Frontal cortex (tissue), 4 donors: ENCODE data around the gene RAPGEF1. TPM values are rescaled to one million over a fixed set of nuclear protein-coding genes. Genes with fewer than 3 reads are reported as not detected.

Experiments used
- DNase-seq, 2 donors: peaks; one replicate each; pipeline ENCODE4 v3.0.0; 2012; ENCODE audit warnings: low spot score in 2 of 2
- FAIRE-seq: peaks from 2 replicates; lab custom pipeline; 2012; peaks lifted over from hg19 to GRCh38; lab: Jason Lieb, UNC
- total RNA-seq: library from RNA; depleted of rRNA; stranded (reverse); fragments of >200 nt; gene quantifications from one replicate; pipeline ENCODE4 v1.2.3, GENCODE V29; 2014
- donor health status: control.
- donor health status: control.
- donor health status: control.

RAPGEF1 gene
- total RNA-seq, 1 donor from 2014 or later, result 28.1 TPM

DNA sequence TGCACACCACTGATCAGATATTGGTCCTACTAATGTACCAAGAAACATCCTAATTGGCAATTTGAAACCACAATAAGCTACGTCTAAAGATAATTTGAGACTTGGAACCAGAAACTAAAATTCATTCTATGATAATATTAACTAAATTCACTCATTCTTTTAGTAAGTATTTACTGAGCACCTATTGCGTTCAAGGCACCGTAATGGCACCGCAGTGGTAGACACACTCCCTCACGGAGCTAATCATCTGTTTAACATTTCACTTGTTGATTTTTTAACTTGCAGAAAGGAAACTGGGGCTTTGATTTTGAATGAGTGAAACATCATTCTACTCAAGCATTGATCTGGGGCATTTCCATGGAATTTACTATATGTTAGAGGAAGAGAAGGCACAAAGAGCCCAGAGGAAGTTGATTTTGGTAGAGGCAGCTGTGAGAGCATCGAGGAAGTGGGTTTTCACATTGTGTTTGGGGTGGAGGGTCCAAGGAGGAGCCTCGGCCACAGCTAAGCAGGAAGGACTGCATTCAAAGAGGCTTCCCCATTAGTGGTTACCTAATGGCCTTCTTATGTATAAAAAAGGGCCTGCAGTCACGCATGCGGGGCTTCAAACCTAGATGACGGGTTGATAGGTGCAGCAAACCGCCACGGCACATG lies 7.1 kb downstream of the RAPGEF1 start:
- DNase-seq (no peak), FAIRE-seq (no peak)

DNA sequence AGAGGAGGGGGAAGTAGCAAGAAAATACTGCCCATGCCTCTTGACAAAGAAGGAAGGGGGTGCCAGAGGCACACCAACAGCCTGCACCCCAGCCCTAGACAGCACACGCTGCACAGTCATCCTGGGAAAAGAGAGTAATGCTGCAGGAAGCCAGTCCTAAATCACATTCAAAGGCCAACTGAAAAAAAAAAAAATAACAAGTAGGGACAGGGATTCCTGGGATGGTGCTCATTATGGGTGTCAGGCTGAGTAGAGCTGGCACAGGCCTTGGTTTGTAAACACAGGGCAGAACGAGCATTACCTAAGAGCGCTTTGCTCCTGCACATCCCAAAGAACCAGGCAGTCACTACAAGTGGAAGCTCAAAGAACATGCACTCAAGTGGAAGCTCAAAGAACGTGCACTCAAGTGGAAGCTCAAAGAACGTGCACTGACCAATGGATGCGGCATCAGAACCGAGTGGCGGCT lies 7.8 kb downstream of the RAPGEF1 start:
- DNase-seq (no peak), FAIRE-seq (no peak)

DNA sequence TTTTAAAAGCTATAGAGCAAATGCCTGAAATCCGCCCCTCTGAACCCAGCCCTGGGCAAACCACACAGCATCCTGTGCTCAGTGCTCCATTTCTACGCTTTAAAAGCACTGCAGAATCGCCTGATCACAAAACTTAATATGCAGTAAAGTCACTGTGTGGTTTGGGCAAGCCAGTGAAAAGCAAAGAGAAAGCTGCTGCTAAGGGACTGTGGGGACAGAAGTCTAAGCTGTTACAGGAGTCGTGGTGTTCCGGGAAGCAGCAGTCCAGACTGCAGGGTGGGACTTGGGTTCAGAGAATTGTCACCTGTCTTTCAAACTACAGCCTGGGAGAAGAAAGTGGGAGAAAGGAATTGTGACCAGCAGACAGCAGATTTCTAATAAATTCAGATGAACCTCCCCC lies 8.2 kb downstream of the RAPGEF1 start:
- DNase-seq (no peak), FAIRE-seq (no peak)

DNA sequence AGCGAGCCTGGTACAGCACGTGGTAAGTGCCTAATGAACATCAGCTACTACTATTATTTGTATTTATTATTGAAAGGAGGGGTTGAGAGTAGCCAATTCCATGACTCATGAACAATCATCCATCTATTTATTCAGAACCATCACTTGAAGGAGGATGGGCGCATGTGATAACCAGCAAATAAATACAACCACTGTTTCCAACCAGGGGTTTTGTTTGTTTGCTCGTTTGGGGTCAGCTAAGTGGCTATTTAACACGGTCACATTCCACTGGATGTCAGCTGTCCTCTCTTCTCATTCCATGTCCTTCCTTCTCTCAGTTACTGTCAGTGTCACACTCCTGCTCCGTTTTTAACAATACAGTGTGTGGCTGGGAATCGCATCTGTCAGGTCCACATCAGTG lies 8.6 kb downstream of the RAPGEF1 start:
- no peak for DNase-seq
- FAIRE-seq, result no peak

DNA sequence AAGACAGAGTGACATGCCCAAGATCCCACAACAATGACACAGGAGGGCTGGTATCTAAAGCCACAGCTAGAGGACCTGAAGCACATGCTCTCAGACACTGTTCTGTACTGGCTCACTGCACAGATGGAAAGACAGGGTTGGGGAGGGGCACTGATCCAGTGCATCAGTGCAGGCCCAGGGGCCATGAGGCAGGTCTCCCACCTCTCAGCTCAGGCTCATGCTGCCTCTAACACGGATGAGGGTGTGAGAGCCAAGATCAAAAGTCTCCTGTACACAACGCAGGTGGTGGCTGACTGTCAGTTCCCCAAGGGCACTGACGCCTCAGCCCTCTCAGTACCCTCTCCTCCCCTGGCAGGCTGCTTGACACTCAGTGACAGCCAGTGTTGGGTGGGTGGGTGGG lies 10.9 kb downstream of the RAPGEF1 start:
- no peak for FAIRE-seq
- DNase-seq, result no peak

DNA sequence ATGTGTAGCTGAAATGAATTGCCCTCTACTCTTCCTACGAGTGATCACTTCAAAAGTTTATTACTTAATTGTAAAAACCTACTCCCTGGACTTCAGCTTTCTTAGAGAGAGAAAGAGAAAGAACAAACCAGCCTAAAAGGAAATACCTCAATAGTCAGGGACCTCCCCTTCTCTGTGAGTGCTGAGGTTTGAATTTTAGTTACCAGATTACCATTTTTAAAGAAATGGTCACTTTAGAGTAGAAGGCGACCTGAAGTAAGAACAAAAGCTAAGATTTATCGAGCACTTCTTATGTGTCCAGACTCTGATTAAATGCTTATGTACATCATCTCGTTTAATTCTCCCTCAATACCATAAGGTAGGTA lies 11.3 kb downstream of the RAPGEF1 start:
- FAIRE-seq, result no peak

DNA sequence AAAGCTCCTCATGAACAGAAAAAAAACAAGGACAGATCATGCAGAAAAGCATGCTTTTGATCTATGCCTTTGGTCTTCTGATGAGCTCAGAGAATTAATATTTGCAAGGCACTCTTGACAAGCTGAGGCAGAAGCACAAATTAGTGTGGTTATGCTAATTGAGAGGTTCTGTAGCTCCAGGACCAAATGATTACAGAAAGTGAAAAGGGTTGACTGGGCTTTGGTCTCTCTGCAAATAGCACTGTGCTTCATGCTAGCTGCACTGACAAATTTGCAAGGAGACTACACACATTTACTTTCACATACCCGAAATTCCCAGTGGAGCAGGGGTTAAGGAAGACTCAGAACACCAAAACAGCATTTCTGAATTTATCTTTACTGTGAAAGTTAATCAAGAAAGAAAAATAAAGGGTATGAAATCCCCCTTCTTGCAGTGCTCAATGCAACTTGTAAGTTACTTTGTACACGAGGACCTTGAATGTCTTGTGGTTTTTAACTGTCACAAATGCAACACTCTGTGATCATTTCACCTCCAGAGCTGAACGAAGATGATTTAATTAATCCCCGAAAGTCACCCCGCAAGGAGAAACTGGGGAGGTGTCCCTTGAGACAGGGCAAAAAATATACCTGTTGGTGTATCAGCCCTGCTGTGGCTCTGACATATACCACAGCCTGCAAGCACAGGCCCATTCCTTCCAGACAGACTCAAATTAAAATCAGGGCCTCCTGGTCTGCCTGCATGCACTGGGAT lies 11.9 kb downstream of the RAPGEF1 start:
- no peak for FAIRE-seq
- no peak for DNase-seq

More for the DNA sequence above, 11.3 kb downstream of the RAPGEF1 start:
- no peak for DNase-seq

DNA sequence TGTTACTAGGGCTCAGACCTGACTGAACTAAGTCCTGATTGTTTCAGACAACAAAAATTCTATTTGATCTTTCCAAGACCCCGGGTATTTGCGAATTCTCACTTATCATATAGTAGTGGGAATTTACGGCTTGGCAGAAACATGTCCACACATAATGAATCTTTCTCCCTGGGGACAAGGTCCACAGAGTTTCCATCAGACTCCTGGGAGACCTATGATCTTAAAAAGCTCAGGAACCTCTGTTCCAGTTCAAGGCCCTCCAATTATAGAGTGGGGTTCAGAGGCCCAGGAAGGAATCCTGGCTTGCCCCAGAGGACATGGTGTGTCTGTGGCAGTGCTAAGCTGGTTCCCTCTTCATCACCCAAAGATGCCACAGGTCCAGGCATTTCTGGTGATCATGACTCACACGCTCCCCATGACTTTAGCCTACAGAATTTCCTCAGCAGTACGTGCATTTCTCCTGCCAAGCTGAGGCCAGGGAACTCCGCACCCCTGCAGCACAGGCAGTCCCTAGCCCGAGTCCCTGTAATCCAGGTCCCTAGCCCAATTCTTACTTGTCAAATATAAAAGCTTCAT lies 12.6 kb downstream of the RAPGEF1 start:
- FAIRE-seq (no peak), DNase-seq (no peak)

DNA sequence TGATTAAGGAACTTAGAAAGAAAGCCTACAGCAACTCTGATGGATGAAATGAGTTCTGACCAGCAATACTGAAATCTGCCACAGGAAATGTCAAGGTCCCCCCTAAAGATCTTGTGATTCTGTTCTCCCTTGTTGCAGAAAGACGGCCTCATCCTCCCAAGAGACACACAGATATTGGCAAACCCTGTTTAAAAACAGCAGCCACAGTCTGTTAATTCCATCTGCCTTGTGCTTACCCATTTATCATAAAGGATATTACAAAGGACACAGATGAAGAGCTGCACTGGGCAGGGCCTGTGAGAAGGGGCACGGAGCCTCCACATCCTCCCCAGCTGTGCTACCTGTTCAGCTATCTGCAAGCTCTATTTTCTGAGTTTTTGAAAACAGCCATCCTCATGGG lies 15.2 kb downstream of the RAPGEF1 start:
- DNase-seq (no peak), FAIRE-seq (no peak)

DNA sequence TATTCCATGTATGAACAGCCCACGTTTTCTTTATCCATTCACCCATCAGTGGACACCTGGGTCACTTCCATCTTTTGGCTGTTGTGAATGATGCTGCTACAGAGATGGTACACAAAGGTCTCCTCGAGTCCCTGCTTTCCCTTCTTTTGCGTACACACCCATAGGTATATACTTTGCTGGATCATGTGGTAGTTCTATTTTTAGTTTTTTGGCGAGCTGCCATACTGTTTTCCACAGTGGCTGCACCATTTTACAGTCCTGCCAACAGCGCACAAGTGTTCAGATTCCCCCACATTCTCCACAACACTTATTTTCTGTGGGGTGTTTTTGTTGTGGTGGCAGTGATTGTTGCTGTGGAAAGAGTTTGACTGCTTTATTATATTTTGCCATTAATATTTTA lies 16.2 kb downstream of the RAPGEF1 start:
- DNase-seq (no peak), FAIRE-seq (no peak)

DNA sequence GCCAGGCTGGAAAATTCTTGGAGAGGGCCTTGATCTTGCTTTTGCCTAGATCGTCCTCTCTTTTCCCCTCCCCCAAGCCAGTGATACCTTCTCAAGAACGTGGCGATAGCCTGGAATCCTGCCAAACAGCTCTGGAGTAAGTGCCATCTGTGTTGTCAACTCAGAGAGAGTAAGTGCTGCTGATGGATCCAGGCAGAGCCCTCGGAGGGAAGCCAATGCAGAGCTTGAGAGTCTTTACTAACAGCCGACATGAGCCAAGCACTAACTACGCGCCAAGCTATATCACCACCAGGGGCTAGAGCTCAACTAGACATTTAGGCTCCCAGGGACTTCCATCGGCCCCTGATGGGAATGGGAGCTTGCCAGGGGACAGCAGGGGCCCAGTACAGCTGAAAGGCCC lies 17.6 kb downstream of the RAPGEF1 start:
- FAIRE-seq (no peak), DNase-seq (no peak)

DNA sequence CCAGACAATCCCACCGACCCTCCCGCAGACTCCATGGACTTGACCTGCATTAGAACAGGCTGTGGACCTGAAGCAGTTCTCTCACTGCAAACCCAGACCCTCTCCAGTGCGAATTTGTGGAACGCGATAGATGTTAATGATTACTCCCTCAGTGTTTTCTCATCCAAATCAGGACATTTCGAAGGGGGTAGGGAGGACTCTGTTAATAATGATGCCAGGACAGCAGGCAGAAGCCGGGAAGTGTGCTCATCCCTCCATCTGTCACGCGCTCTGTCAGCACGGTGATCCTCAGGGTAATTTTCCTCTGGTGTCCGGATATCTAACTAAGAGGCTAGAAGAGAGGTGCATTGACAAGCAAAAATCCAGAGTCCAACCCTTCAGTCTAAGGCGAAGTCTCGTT lies 18.8 kb downstream of the RAPGEF1 start:
- FAIRE-seq, result no peak
- DNase-seq, result no peak

DNA sequence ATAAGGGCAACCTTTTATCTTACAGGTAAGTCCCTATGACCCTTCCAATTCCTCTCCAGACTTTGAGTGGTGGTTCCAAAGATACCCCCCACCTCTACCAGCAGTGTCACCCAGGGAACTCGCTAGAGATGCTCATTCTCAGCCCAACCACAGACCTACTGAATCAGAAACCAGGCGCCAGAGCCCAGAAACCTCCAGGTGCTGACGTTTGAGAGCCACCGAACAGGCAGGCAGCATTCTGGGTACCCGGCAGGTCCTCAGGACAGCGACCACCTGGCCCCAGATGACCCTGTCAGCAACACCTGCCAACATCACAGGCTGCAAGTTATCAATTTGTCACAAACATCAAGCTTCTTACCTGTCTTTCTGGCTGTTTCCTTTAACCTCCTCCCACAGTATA lies 19.5 kb downstream of the RAPGEF1 start:
- DNase-seq (no peak), FAIRE-seq (no peak)

DNA sequence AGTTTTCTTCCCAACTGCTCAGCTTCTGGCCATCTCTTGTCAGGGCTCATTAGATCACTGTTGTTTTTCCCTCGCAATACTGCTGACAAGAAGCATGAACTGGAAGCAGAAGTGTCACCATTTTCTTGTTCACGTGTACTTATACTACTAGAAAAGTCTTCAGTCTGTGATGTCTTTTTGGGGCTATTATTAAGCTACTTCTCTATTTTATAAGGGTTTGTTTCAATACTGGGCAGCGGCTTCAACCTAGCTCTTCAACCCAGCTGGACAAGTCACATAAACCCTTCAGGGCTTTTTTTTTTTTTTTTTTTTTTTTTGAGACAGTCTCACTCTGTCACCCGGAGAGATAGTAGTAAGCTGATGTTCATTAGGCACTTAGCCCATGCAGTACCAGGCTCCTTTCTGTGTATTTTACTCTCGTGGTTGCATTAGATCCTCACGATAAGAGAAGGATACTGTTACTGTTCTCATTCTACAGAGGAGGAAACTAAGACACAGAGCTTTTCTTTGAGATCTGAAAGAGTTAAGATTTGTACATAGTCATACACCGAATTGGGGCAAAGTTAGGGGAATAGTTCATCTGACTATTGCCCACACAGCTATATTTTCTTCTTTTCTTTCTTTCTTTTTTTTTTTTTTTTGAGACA lies 20.5 kb downstream of the RAPGEF1 start:
- DNase-seq, result no peak
- FAIRE-seq, result no peak

DNA sequence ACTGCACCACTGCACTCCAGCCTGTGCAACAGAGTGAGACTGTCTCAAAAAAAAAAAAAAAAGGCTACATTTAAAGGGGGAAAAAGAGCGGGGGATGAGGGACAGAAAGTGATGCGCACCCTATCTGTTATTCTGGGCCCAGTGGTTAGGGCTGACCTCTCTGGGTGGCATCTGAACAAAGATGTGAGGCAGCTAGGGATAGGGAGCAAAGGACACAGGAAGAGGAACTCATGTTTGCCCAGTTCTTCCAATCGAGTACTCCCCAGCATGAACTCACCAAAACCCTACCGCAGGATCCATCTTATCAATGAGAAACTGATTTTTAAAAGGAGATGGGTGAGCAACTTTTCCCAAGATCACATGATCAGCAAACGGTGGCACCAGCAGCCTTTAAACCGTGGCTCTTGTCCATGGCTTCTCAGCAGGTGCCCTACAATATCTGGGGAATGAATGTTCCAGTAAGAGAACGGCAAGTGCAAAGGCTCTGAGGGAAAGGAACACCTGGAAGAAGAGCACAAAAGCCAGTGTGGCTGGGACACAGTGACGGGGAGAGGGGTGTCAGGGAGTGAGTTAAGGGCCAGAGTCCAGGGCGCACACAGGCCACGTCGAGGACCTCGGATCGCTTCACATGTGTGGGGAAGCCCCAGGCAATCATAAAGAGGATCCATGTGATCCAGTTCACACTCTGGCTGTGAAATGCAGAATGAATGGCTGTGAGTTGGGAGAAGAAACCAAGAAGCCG lies 22.0 kb downstream of the RAPGEF1 start:
- FAIRE-seq, result no peak
- DNase-seq, result no peak

DNA sequence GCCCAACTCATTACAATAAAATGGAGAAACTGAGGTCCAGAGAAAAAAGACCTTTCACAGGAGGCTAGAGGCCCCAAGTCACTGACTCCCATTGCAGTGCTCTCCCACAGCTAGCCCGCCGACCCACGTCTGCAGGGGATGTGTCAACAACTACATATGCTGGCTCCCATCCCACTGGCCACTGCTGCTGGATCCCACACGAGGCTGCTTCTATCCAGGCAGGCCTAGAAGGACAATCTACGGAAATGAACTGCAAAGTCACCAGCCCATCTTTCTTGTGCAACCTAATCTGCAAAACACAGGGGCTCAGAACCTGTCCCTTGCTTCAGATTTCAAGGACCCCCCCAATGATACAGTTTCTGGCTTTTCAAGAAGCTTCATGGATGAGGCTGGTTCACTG lies 24.0 kb downstream of the RAPGEF1 start:
- FAIRE-seq (no peak), DNase-seq (no peak)

DNA sequence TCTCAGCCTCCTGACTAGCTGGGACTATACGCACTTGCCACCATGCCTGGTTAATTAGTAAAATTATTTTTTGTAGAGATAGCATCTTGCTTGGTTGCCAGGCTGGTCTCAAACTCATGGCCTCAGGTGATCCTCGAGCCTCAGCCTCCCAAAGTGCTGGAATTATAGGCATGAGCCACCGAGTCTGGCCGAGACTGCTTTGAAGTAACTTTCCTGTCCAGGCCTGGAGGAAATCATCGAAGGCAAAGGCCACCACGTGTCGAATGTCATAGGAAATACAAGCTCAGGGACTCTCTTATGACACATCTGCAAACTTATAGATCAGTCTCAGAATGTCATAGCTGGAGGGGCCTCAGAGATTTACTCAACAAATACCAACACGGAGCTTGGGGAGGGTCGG lies 25.1 kb downstream of the RAPGEF1 start:
- no peak for FAIRE-seq
- DNase-seq, result no peak

DNA sequence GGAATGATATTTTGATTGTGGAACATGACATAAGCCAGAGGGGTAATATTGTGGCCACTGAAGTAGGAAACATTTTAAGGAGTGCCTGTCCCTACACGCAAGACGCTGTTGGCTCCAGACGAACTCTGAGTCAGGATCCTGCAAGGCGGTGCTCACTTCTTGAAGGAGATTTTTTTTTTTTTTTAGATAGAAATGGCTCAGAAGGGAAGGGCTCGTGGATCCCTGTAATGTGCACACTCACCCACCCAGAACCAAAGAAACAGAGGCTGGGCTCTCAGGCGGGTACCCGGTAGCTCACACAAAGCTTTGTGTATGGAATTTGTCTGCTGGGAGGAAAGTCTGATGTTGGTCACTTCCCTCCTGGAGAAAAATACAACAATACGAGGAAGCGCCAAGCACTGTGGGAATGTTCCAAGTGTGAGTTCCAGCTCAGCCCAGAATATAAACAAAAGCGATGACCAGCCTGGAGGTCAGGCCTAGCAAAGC lies 25.7 kb downstream of the RAPGEF1 start:
- DNase-seq (no peak), FAIRE-seq (no peak)

DNA sequence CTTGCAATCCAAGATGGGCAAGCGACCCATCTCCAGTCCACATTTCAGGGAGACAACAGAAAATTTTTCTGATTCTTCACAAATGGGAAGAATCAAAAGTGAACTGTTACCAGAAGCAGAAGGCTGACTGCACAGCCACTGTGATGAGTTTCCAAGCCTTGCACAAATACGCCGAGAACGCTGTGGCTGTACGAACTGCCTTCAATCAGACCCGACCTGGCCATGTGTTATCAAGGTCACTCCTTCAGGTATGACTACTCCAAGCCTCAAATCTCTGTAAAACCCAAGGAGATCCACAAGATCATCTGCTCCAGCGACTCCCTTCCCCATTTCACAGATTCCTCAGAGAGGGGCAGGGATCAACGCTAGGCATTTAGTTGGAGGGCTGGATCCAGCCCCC lies 26.9 kb downstream of the RAPGEF1 start:
- DNase-seq (no peak), FAIRE-seq (no peak)

DNA sequence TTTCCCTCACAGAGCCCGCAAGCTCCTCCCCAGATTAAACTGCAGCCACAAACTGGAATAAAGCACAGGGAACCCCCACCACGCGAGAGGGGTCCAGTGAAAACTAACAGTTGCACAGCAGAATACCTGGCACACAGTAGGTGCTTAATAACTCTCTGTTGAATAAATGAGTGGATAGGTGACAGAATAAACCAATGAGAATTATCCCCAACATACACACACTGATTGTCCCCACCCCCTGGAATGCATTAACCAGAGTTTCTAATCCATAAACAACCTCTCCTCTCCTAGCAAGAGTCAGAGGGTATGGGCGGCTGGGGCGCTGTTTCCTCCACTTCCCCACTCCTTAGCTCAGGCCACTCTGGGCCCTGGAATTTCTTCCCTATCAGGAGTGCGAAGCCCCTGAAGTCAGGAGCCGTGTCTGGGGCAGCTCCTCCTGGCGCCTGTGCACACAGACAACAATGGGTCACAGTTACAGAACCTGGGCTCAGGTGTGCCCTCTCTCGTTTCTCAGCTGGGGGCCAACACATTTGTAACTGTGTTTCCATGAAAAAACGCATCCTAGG lies 27.6 kb downstream of the RAPGEF1 start:
- FAIRE-seq (no peak), DNase-seq (no peak)
